ENCODE results near the gene CLDND1.
A peak's percentile ranks its signal among the peaks of the same experiment; 100 is the strongest.

CLDND1 gene

DNA sequence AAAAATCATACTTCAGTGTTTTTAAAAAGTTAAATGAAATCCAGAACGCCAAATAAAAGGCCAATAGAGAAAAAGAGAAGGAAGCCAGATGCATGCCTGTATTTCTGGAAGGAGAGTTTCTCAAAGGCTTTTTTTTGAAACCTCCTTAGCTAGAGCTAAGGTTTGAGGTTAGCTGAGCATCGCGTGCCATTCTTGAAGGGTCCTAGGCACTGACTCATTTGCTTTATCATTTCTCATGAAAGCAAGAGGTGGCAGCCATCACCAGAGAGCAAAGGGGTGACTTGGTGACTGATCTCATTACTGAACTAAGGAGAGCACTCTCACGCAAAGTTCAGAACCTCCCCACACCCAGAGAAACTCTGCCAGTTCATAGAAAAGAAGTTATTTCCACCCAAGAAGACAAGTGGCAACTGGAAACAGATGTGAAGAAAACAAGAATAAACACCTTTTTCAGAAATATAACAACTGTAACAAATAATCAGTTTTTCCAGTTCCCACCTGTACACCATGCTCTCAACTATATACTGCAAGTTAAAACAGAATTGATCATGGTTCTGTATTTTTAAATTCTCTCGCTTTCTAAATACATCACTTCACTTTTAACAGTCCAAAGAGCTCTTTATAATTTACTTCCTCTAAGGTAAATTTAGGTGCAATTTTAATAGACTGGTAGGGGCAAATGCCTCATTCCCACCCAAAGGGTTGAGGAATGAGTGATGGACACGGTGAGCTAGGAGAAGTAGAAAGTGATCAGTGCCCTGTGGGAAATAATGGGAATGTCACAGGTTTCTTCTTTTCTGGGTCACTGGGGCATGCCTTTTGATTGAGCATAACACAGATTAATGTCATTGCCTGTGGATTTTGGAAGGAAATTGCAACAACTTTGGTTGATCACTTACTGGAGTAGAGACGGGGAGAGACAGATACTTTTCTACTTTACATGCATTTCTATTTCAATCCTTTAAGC lies 33.7 kb upstream of the CLDND1 start:
- DNase-seq (ENCODE audit: low spot score), result peak; percentile 43
- TF ChIP-seq CTCF (IDR thresholded peaks at IDR 0.05; ENCODE audit: borderline replicate concordance, control extremely low read depth, extremely low read depth, insufficient read depth, missing control alignments), result no peak
- in situ Hi-C loops (cut with MboI; ENCODE audit: low sequenced_read_pairs, unreplicated experiment), result no loop called here

GRCh38 chr3:98555025-98555379 lies 32.3 kb upstream of the CLDND1 start:
- in situ Hi-C loops (cut with MboI; ENCODE audit: low sequenced_read_pairs, unreplicated experiment), result no loop called here
- no peak for TF ChIP-seq CTCF (IDR thresholded peaks at IDR 0.05; ENCODE audit: borderline replicate concordance, control extremely low read depth, extremely low read depth, insufficient read depth, missing control alignments)
- DNase-seq (ENCODE audit: low spot score), result no peak

- in situ Hi-C loops (cut with MboI; ENCODE audit: low sequenced_read_pairs, unreplicated experiment), result no loop called here
- no peak for TF ChIP-seq CTCF (IDR thresholded peaks at IDR 0.05; ENCODE audit: borderline replicate concordance, control extremely low read depth, extremely low read depth, insufficient read depth, missing control alignments)
- DNase-seq (ENCODE audit: low spot score), result no peak
Measured at GRCh38 chr3:98554580-98554979, 31.9 kb upstream of the CLDND1 start.

- in situ Hi-C loops (cut with MboI; ENCODE audit: low sequenced_read_pairs, unreplicated experiment), result no loop called here
- DNase-seq (ENCODE audit: low spot score), result no peak
- no peak for TF ChIP-seq CTCF (IDR thresholded peaks at IDR 0.05; ENCODE audit: borderline replicate concordance, control extremely low read depth, extremely low read depth, insufficient read depth, missing control alignments)
Measured at GRCh38 chr3:98553753-98554152, 31.1 kb upstream of the CLDND1 start.

GRCh38 chr3:98553021-98553563 lies 30.4 kb upstream of the CLDND1 start:
- in situ Hi-C loops (cut with MboI; ENCODE audit: low sequenced_read_pairs, unreplicated experiment), result no loop called here
- TF ChIP-seq CTCF (IDR thresholded peaks at IDR 0.05; ENCODE audit: borderline replicate concordance, control extremely low read depth, extremely low read depth, insufficient read depth, missing control alignments), result no peak
- DNase-seq (ENCODE audit: low spot score), result no peak

GRCh38 chr3:98552232-98553020 lies 29.7 kb upstream of the CLDND1 start:
- DNase-seq (ENCODE audit: low spot score), result no peak
- in situ Hi-C loops (cut with MboI; ENCODE audit: low sequenced_read_pairs, unreplicated experiment), result no loop called here
- TF ChIP-seq CTCF (IDR thresholded peaks at IDR 0.05; ENCODE audit: borderline replicate concordance, control extremely low read depth, extremely low read depth, insufficient read depth, missing control alignments), result no peak

Measured in GM13976 (cell line).